Mesendoderm (in vitro differentiated cells): ENCODE results near the gene ZNF565.
"Not testable (repeated sequence)": the region's sequence is repeated elsewhere in the genome, so short reads cannot be mapped to it uniquely, and the experiment has no call there.

Experiments used
- DNase-seq: peaks from one replicate; pipeline ENCODE4 v3.0.0; 2013
- H2AK5ac ChIP-seq: 2 replicates; pipeline ENCODE4 v1.6.1; 2013; ENCODE audit warnings: low read length, inconsistent platforms
- H2BK120ac ChIP-seq: 2 replicates; pipeline ENCODE4 v1.6.1; 2013; ENCODE audit warnings: low read depth, mild to moderate bottlenecking, low read length, moderate library complexity, mixed read lengths
- H2BK15ac ChIP-seq: replicated peaks from 2 replicates; pipeline ENCODE4 v1.6.1; 2013; ENCODE audit warnings: low read depth, mild to moderate bottlenecking, moderate library complexity
- H2BK5ac ChIP-seq: 2 replicates; pipeline ENCODE4 v1.6.1; 2013; ENCODE audit warnings: low read length, inconsistent platforms
- H3K18ac ChIP-seq: 2 replicates; pipeline ENCODE4 v1.6.1; 2013; ENCODE audit warnings: mild to moderate bottlenecking, low read length, mixed read lengths
- H3K23ac ChIP-seq: one replicate; pipeline ENCODE4 v1.6.1; 2013; ENCODE audit warnings: low read length
- H3K27ac ChIP-seq: 2 replicates; pipeline ENCODE4 v1.5.1; 2013; ENCODE audit warnings: low read depth, mild to moderate bottlenecking, inconsistent platforms, low read length, moderate library complexity
- H3K27me3 ChIP-seq: 2 replicates; pipeline ENCODE4 v1.6.1; 2013; ENCODE audit warnings: low read length, control low read depth, mild to moderate bottlenecking, inconsistent platforms; ENCODE audit not compliant: insufficient read depth, poor library complexity
- H3K36me3 ChIP-seq: 2 replicates; pipeline ENCODE4 v1.6.1; 2013; ENCODE audit warnings: low read length, inconsistent platforms; ENCODE audit not compliant: control insufficient read depth, insufficient read depth
- H3K4ac ChIP-seq: one replicate; pipeline ENCODE4 v1.6.1; 2013; ENCODE audit warnings: low read depth, mild to moderate bottlenecking, low read length, moderate library complexity
- H3K4me1 ChIP-seq: 2 replicates; pipeline ENCODE4 v1.6.1; 2013; ENCODE audit warnings: low read depth, low read length, inconsistent platforms; ENCODE audit not compliant: control insufficient read depth
- H3K4me2 ChIP-seq: 2 replicates; pipeline ENCODE4 v1.6.1; 2013; ENCODE audit warnings: low read length
- H3K4me3 ChIP-seq: 2 replicates; pipeline ENCODE4 v1.5.1; 2013; ENCODE audit warnings: mild to moderate bottlenecking, low read length
- H3K56ac ChIP-seq: one replicate; pipeline ENCODE4 v1.6.1; 2013; ENCODE audit warnings: low read length
- H3K79me1 ChIP-seq: 2 replicates; pipeline ENCODE4 v1.6.1; 2013; ENCODE audit warnings: low read length, inconsistent platforms
- H3K79me2 ChIP-seq: 2 replicates; pipeline ENCODE4 v1.6.1; 2013; ENCODE audit warnings: mild to moderate bottlenecking, low read length; ENCODE audit not compliant: control insufficient read depth, insufficient read depth
- H3K9ac ChIP-seq: 2 replicates; pipeline ENCODE4 v1.6.1; 2013; ENCODE audit warnings: low read length, inconsistent platforms
- H4K5ac ChIP-seq: one replicate; pipeline ENCODE4 v1.6.1; 2013; ENCODE audit warnings: low read length
- H4K8ac ChIP-seq: one replicate; pipeline ENCODE4 v1.6.1; 2013; ENCODE audit warnings: low read depth, mild to moderate bottlenecking, control low read depth, low read length, moderate library complexity
- WGBS: extraction: QIAGEN DNeasy Blood & Tissue Kit; methylation state at CpG from one replicate; pipeline ENCODE4 v1.1.7; 2013; ENCODE audit warnings: low lambda C conversion rate, missing lambda C conversion rate; ENCODE audit not compliant: insufficient coverage; ENCODE audit errors: extremely low coverage; 5-methylcytosine and 5-hydroxymethylcytosine counted together

Gene ZNF565

GRCh38 chr19:36183245-36183628 lies 31.2 kb downstream of the ZNF565 start:
- Histone ChIP-seq H3K4me1 (no peaks in the 10 kb centered on the region), H3K9ac (no peak overlapping the region), H2BK5ac (no peak overlapping the region), H3K4ac (no peak overlapping the region), H3K23ac (no peak overlapping the region), H2BK15ac (no peak overlapping the region), H2AK5ac (no peak overlapping the region), H3K56ac (no peak overlapping the region), H3K4me2 (no peak overlapping the region), H3K36me3 (no peaks in the 10 kb centered on the region), H4K5ac (no peak overlapping the region), H3K79me1 (no peaks in the 10 kb centered on the region), H3K18ac (no peak overlapping the region), H4K8ac (no peak overlapping the region), H3K79me2 (no peaks in the 10 kb centered on the region), H3K4me3 (no peak overlapping the region), H3K27me3 (no peaks in the 10 kb centered on the region), H2BK120ac (no peak overlapping the region), H3K27ac (no peak overlapping the region)
- peak; percentile 83 for DNase-seq
- no CpG with 5 or more reads among the region's 10 CpGs for WGBS

- Histone ChIP-seq H3K56ac (no peak overlapping the region), H3K4me2 (no peak overlapping the region), H3K18ac (no peak overlapping the region), H3K4me3 (no peak overlapping the region), H3K79me2 (no peaks in the 10 kb centered on the region), H3K79me1 (no peaks in the 10 kb centered on the region), H2AK5ac (no peak overlapping the region), H3K27ac (no peak overlapping the region), H3K23ac (no peak overlapping the region), H2BK15ac (no peak overlapping the region), H4K5ac (no peak overlapping the region), H3K27me3 (no peaks in the 10 kb centered on the region), H2BK5ac (no peak overlapping the region), H3K9ac (no peak overlapping the region), H3K4me1 (no peaks in the 10 kb centered on the region), H3K36me3 (no peaks in the 10 kb centered on the region), H2BK120ac (no peak overlapping the region), H4K8ac (no peak overlapping the region), H3K4ac (no peak overlapping the region)
- no CpG with 5 or more reads among the region's 17 CpGs for WGBS
- peak; percentile 87 for DNase-seq
These were observed 31.7 kb downstream of the ZNF565 start for GRCh38 chr19:36182612-36183244.

GRCh38 chr19:36179077-36179476 lies 35.4 kb downstream of the ZNF565 start:
- not testable (repeated sequence) for H3K56ac ChIP-seq, H2BK5ac ChIP-seq, H4K8ac ChIP-seq, H4K5ac ChIP-seq, H3K4me3 ChIP-seq, H3K23ac ChIP-seq, H3K9ac ChIP-seq, H3K4me1 ChIP-seq, H3K27ac ChIP-seq, H3K4me2 ChIP-seq, DNase-seq, H3K27me3 ChIP-seq, H2BK120ac ChIP-seq, H3K79me2 ChIP-seq, H3K79me1 ChIP-seq, H3K4ac ChIP-seq, H3K36me3 ChIP-seq, H2AK5ac ChIP-seq, H3K18ac ChIP-seq, H2BK15ac ChIP-seq
- WGBS: no CpG with 5 or more reads among the region's 2 CpGs

GRCh38 chr19:36173846-36174245 lies 40.6 kb downstream of the ZNF565 start:
- H3K79me1 ChIP-seq, H3K18ac ChIP-seq, H3K27ac ChIP-seq, H4K5ac ChIP-seq, H3K79me2 ChIP-seq, DNase-seq, H3K56ac ChIP-seq, H3K27me3 ChIP-seq, H2AK5ac ChIP-seq, H2BK5ac ChIP-seq, H3K9ac ChIP-seq, H2BK15ac ChIP-seq, H3K4me1 ChIP-seq, H3K36me3 ChIP-seq, H3K23ac ChIP-seq, H3K4me2 ChIP-seq, H3K4me3 ChIP-seq, H3K4ac ChIP-seq, H2BK120ac ChIP-seq, H4K8ac ChIP-seq: not testable (repeated sequence)
- WGBS: no CpG with 5 or more reads among the region's 8 CpGs

GRCh38 chr19:36172852-36173251 lies 41.6 kb downstream of the ZNF565 start:
- no peak overlapping the region for H3K4me2 ChIP-seq
- whole genome bisulfite sequencing: no CpG with 5 or more reads among the region's 5 CpGs
- H2BK5ac ChIP-seq: no peak overlapping the region
- H3K23ac ChIP-seq: no peak overlapping the region
- H2BK15ac ChIP-seq: no peak overlapping the region
- H3K27me3 ChIP-seq: no peaks in the 10 kb centered on the region
- H3K56ac ChIP-seq: no peak overlapping the region
- H3K4ac ChIP-seq: no peak overlapping the region
- H3K9ac ChIP-seq: no peak overlapping the region
- no peak overlapping the region for H2AK5ac ChIP-seq
- no peak for DNase-seq
- H3K4me1 ChIP-seq: no peaks in the 10 kb centered on the region
- H4K8ac ChIP-seq: no peak overlapping the region
- H3K18ac ChIP-seq: no peak overlapping the region
- H3K36me3 ChIP-seq: no peaks in the 10 kb centered on the region
- H4K5ac ChIP-seq: no peak overlapping the region
- H3K79me1 ChIP-seq: no peaks in the 10 kb centered on the region
- H2BK120ac ChIP-seq: no peak overlapping the region
- H3K4me3 ChIP-seq: no peak overlapping the region
- no peak overlapping the region for H3K27ac ChIP-seq
- H3K79me2 ChIP-seq: no peaks in the 10 kb centered on the region

- Histone ChIP-seq H3K36me3 (no peaks in the 10 kb centered on the region), H3K56ac (no peak overlapping the region), H3K4me2 (no peak overlapping the region), H3K4ac (no peak overlapping the region), H2AK5ac (no peak overlapping the region), H3K18ac (no peak overlapping the region), H2BK120ac (no peak overlapping the region), H3K4me1 (no peaks in the 10 kb centered on the region), H2BK15ac (no peak overlapping the region), H3K79me2 (no peaks in the 10 kb centered on the region), H4K8ac (no peak overlapping the region), H2BK5ac (no peak overlapping the region), H3K23ac (no peak overlapping the region), H3K27ac (no peak overlapping the region), H4K5ac (no peak overlapping the region), H3K27me3 (no peaks in the 10 kb centered on the region), H3K9ac (no peak overlapping the region), H3K79me1 (no peaks in the 10 kb centered on the region), H3K4me3 (no peak overlapping the region)
- DNase-seq: no peak
- no CpG with 5 or more reads among the region's 9 CpGs for WGBS
These were observed 45.2 kb downstream of the ZNF565 start for GRCh38 chr19:36169084-36169760.
